D721Med (cell line): ENCODE measurements around the gene PHKA2.

Source experiments
- DNase-seq: peaks from one replicate; pipeline ENCODE4 v3.0.0; 2011; ENCODE audit warnings: low spot score; ENCODE audit not compliant: insufficient read length
- FAIRE-seq: peaks from 2 replicates; lab custom pipeline; 2011; peaks lifted over from hg19 to GRCh38; lab: Jason Lieb, UNC
- CTCF ChIP-seq: IDR thresholded peaks from 2 replicates; pipeline ENCODE4 v1.5.1; 2012; ENCODE audit warnings: mild to moderate bottlenecking, control low read depth; ENCODE audit not compliant: insufficient read depth; ENCODE audit errors: missing control alignments

Gene PHKA2

GRCh38 chrX:18891548-18891945 lies 92.4 kb downstream of the PHKA2 start:
- DNase-seq = no peak
- FAIRE-seq = no peak
- no peak for TF ChIP-seq CTCF

GRCh38 chrX:18890724-18891547 lies 93.0 kb downstream of the PHKA2 start:
- DNase-seq (no peak), FAIRE-seq (no peak)
- no peak for TF ChIP-seq CTCF

GRCh38 chrX:18890049-18890381 lies 93.9 kb downstream of the PHKA2 start:
- no peak for TF ChIP-seq CTCF
- FAIRE-seq (no peak), DNase-seq (no peak)

- TF ChIP-seq CTCF = no peak
- no peak for DNase-seq
Observed at GRCh38 chrX:18889346-18890048, 94.4 kb downstream of the PHKA2 start.

GRCh38 chrX:18888281-18888680 lies 95.6 kb downstream of the PHKA2 start:
- no peak for DNase-seq
- no peak for TF ChIP-seq CTCF
- no peak for FAIRE-seq

More at GRCh38 chrX:18889346-18890048, 94.4 kb downstream of the PHKA2 start:
- no peak for FAIRE-seq

- FAIRE-seq (no peak), DNase-seq (no peak)
- TF ChIP-seq CTCF = no peak
Observed at GRCh38 chrX:18887825-18888212, 96.1 kb downstream of the PHKA2 start.
